Measurements from ENCODE around the gene WASF3. TPM values are rescaled to one million over a fixed set of nuclear protein-coding genes. Genes with fewer than 3 reads are reported as not detected.

WASF3 gene
- total RNA-seq, 1 donor from 2014 or later: 25.8 TPM

GRCh38 chr13:26593661-26594060, 36.2 kb downstream of the WASF3 start:
- Histone ChIP-seq H3K9me3 (ENCODE audit: insufficient read depth, low read depth, low read length) (no peaks in the 10 kb centered on the region), H2AFZ (ENCODE audit: low read depth, low read length) (no peak overlapping the region), H3K4me3 (ENCODE audit: insufficient read depth, low read depth, low read length) (no peak overlapping the region), H3K4me1 (ENCODE audit: insufficient read depth, low read length) (peaks cover 9% of the 10 kb centered on the region), H3K79me2 (ENCODE audit: insufficient read depth, low read length) (peaks cover 46% of the 10 kb centered on the region), H3K4me2 (ENCODE audit: low read length) (no peak overlapping the region), H3K9ac (ENCODE audit: low read length) (no peak overlapping the region), H3K36me3 (ENCODE audit: insufficient read depth, low read length) (no peaks in the 10 kb centered on the region), H4K20me1 (ENCODE audit: insufficient read depth, low read length) (peaks cover 23% of the 10 kb centered on the region), H3K27ac (ENCODE audit: low read depth, low read length) (no peak overlapping the region), H3K27me3 (ENCODE audit: insufficient read depth, low read length) (no peaks in the 10 kb centered on the region)
- Mint-ChIP-seq H3K27me3 (ENCODE audit: low read depth, unreplicated experiment) (no peaks in the 10 kb centered on the region), H3K4me1 (ENCODE audit: low read depth, unreplicated experiment) (peaks cover 20% of the 10 kb centered on the region), H3K9me3 (ENCODE audit: unreplicated experiment) (peaks cover 6% of the 10 kb centered on the region), H3K27ac (ENCODE audit: unreplicated experiment) (no peak overlapping the region), H3K36me3 (ENCODE audit: low read depth, unreplicated experiment) (no peaks in the 10 kb centered on the region), H3K4me3 (ENCODE audit: unreplicated experiment) (no peak overlapping the region)
- TF ChIP-seq, protein P1, sequence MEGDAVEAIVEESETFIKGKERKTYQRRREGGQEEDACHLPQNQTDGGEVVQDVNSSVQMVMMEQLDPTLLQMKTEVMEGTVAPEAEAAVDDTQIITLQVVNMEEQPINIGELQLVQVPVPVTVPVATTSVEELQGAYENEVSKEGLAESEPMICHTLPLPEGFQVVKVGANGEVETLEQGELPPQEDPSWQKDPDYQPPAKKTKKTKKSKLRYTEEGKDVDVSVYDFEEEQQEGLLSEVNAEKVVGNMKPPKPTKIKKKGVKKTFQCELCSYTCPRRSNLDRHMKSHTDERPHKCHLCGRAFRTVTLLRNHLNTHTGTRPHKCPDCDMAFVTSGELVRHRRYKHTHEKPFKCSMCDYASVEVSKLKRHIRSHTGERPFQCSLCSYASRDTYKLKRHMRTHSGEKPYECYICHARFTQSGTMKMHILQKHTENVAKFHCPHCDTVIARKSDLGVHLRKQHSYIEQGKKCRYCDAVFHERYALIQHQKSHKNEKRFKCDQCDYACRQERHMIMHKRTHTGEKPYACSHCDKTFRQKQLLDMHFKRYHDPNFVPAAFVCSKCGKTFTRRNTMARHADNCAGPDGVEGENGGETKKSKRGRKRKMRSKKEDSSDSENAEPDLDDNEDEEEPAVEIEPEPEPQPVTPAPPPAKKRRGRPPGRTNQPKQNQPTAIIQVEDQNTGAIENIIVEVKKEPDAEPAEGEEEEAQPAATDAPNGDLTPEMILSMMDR (IDR thresholded peaks at IDR 0.05; ENCODE audit: insufficient read depth, low read depth, low read length): no peak
- no peak for TF ChIP-seq EZH2 (IDR thresholded peaks at IDR 0.05; ENCODE audit: insufficient read depth, low read length)
- no peak for DNase-seq (ENCODE audit: low read depth)
- FAIRE-seq: no peak

DNA sequence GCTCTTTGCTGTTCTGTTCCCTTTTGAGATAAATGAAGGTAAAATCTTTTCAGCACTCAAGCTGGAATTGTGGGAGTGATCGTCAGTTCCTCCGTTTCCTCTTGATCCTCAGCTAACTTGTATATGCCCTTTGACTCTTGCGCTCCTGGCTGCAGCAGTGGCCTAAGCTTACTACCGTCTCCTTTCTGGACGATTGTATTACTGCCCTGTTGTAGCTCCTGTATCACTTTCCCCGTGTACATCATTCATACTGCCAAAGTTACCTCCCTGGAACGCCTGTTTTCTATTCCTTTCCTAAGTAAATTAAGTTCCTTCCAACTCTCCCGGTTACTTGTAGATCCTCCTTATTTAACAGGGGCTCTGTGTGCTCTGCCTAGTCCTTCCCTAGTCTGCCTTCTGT, 36.9 kb downstream of the WASF3 start:
- H4K20me1 ChIP-seq (ENCODE audit: insufficient read depth, low read length): peaks cover 26% of the 10 kb centered on the region
- H3K4me1 ChIP-seq (ENCODE audit: insufficient read depth, low read length): peaks cover 12% of the 10 kb centered on the region
- H3K36me3 Mint-ChIP-seq (ENCODE audit: low read depth, unreplicated experiment): no peaks in the 10 kb centered on the region
- no peak overlapping the region for H3K9ac ChIP-seq (ENCODE audit: low read length)
- H3K27me3 ChIP-seq (ENCODE audit: insufficient read depth, low read length): no peaks in the 10 kb centered on the region
- H3K36me3 ChIP-seq (ENCODE audit: insufficient read depth, low read length): no peaks in the 10 kb centered on the region
- H3K9me3 ChIP-seq (ENCODE audit: insufficient read depth, low read depth, low read length): no peaks in the 10 kb centered on the region
- H3K27ac ChIP-seq (ENCODE audit: low read depth, low read length): no peak overlapping the region
- TF ChIP-seq, protein P1 (IDR thresholded peaks at IDR 0.05; ENCODE audit: insufficient read depth, low read depth, low read length): no peak
- no peak for TF ChIP-seq EZH2 (IDR thresholded peaks at IDR 0.05; ENCODE audit: insufficient read depth, low read length)
- H3K4me3 ChIP-seq (ENCODE audit: insufficient read depth, low read depth, low read length): no peak overlapping the region
- no peak overlapping the region for H3K4me3 Mint-ChIP-seq (ENCODE audit: unreplicated experiment)
- peaks cover 20% of the 10 kb centered on the region for H3K4me1 Mint-ChIP-seq (ENCODE audit: low read depth, unreplicated experiment)
- H2AFZ ChIP-seq (ENCODE audit: low read depth, low read length): no peak overlapping the region
- H3K27ac Mint-ChIP-seq (ENCODE audit: unreplicated experiment): no peak overlapping the region
- H3K27me3 Mint-ChIP-seq (ENCODE audit: low read depth, unreplicated experiment): no peaks in the 10 kb centered on the region
- peaks cover 39% of the 10 kb centered on the region for H3K79me2 ChIP-seq (ENCODE audit: insufficient read depth, low read length)
- peaks cover 6% of the 10 kb centered on the region for H3K9me3 Mint-ChIP-seq (ENCODE audit: unreplicated experiment)
- no peak for DNase-seq (ENCODE audit: low read depth)
- H3K4me2 ChIP-seq (ENCODE audit: low read length): no peak overlapping the region
- no peak for FAIRE-seq

- peaks cover 30% of the 10 kb centered on the region for H3K79me2 ChIP-seq (ENCODE audit: insufficient read depth, low read length)
- peaks cover 23% of the 10 kb centered on the region for H4K20me1 ChIP-seq (ENCODE audit: insufficient read depth, low read length)
- peaks cover 24% of the 10 kb centered on the region for H3K4me1 ChIP-seq (ENCODE audit: insufficient read depth, low read length)
- no peak overlapping the region for H3K4me3 ChIP-seq (ENCODE audit: insufficient read depth, low read depth, low read length)
- TF ChIP-seq EZH2 (IDR thresholded peaks at IDR 0.05; ENCODE audit: insufficient read depth, low read length): no peak
- TF ChIP-seq, protein P1 (IDR thresholded peaks at IDR 0.05; ENCODE audit: insufficient read depth, low read depth, low read length): no peak
- no peaks in the 10 kb centered on the region for H3K36me3 ChIP-seq (ENCODE audit: insufficient read depth, low read length)
- H3K27me3 ChIP-seq (ENCODE audit: insufficient read depth, low read length): no peaks in the 10 kb centered on the region
- Mint-ChIP-seq H3K9me3 (ENCODE audit: unreplicated experiment) (peaks cover 6% of the 10 kb centered on the region), H3K4me3 (ENCODE audit: unreplicated experiment) (no peak overlapping the region), H3K27me3 (ENCODE audit: low read depth, unreplicated experiment) (no peaks in the 10 kb centered on the region), H3K4me1 (ENCODE audit: low read depth, unreplicated experiment) (peaks cover 18% of the 10 kb centered on the region), H3K27ac (ENCODE audit: unreplicated experiment) (no peak overlapping the region), H3K36me3 (ENCODE audit: low read depth, unreplicated experiment) (no peaks in the 10 kb centered on the region)
- no peak for DNase-seq (ENCODE audit: low read depth)
- no peak overlapping the region for H3K9ac ChIP-seq (ENCODE audit: low read length)
- H3K9me3 ChIP-seq (ENCODE audit: insufficient read depth, low read depth, low read length): no peaks in the 10 kb centered on the region
- no peak overlapping the region for H3K4me2 ChIP-seq (ENCODE audit: low read length)
- H2AFZ ChIP-seq (ENCODE audit: low read depth, low read length): no peak overlapping the region
- FAIRE-seq: no peak
- no peak overlapping the region for H3K27ac ChIP-seq (ENCODE audit: low read depth, low read length)
Measured at GRCh38 chr13:26596458-26596857, 39.0 kb downstream of the WASF3 start.
